Kidney capillary endothelial cell (primary cell): ENCODE data around the gene CRHR1.

Source experiments
- DNase-seq: peaks from one replicate; pipeline ENCODE4 v3.0.0-alpha.2; 2018; ENCODE audit warnings: low spot score

The CRHR1 gene

GRCh38 chr17:45823598-45823997 is 39.5 kb downstream of the CRHR1 start:
- DNase-seq, result no peak

GRCh38 chr17:45824475-45824874 is 40.4 kb downstream of the CRHR1 start:
- no peak for DNase-seq

- no peak for DNase-seq
Observed at GRCh38 chr17:45824901-45825492, 40.9 kb downstream of the CRHR1 start.

GRCh38 chr17:45825792-45826191 is 41.7 kb downstream of the CRHR1 start:
- DNase-seq, result no peak

GRCh38 chr17:45826919-45827588 is 42.9 kb downstream of the CRHR1 start:
- no peak for DNase-seq

- no peak for DNase-seq
Observed at GRCh38 chr17:45828171-45828570, 44.1 kb downstream of the CRHR1 start.

- DNase-seq, result no peak
Observed at GRCh38 chr17:45828582-45829133, 44.5 kb downstream of the CRHR1 start.

- no peak for DNase-seq
Observed at GRCh38 chr17:45833920-45834319, 49.8 kb downstream of the CRHR1 start.

GRCh38 chr17:45834471-45835396 is 50.6 kb downstream of the CRHR1 start:
- DNase-seq, result no peak

- DNase-seq, result no peak
Observed at GRCh38 chr17:45835481-45835880, 51.4 kb downstream of the CRHR1 start.

GRCh38 chr17:45836047-45837044 is 52.2 kb downstream of the CRHR1 start:
- no peak for DNase-seq

GRCh38 chr17:45837187-45837586 is 53.1 kb downstream of the CRHR1 start:
- DNase-seq, result no peak

GRCh38 chr17:45837603-45838002 is 53.5 kb downstream of the CRHR1 start:
- DNase-seq, result no peak

GRCh38 chr17:45838751-45839295 is 54.7 kb downstream of the CRHR1 start:
- no peak for DNase-seq

- no peak for DNase-seq
Observed at GRCh38 chr17:45839442-45839841, 55.3 kb downstream of the CRHR1 start.

- DNase-seq, result no peak
Observed at GRCh38 chr17:45841186-45841585, 57.1 kb downstream of the CRHR1 start.

- DNase-seq, result no peak
Observed at GRCh38 chr17:45841883-45842525, 57.9 kb downstream of the CRHR1 start.

GRCh38 chr17:45843722-45844121 is 59.6 kb downstream of the CRHR1 start:
- no peak for DNase-seq

GRCh38 chr17:45844695-45845375 is 60.7 kb downstream of the CRHR1 start, which contains the start of gene SPPL2C:
TSS of gene SPPL2C (plus strand) at chr17:45844881. CDS start at chr17:45844907, 26 bp downstream.
- no peak for DNase-seq
